ENCODE results near the gene IRF2. TPM values are rescaled to one million over a fixed set of nuclear protein-coding genes. Genes with fewer than 3 reads are reported as not detected.

The IRF2 gene
- total RNA-seq, 6 experiments from 2014 or later = 13.4 to 24.0 (median 19.7) TPM

DNA sequence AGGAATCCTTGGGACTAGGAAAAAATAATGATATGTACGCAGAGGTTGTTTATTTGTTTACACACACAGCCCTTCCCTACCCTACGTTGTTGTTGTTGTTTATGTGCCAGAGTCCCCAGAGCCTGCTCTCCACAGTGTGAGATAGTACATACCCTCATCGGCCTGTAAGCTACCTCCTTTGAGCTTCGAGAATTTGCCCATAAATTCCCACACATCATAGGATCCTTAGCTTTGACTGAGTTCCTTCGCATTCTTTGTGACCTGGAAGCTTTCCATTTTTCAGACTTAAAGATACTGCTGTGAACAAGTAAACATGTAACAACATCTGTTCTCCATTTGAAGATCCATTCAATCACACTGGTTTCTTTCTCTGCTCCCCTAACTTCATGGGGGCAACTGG is 114.5 kb downstream of the IRF2 start:
- H3K36me3 Mint-ChIP-seq (ENCODE audit: low read depth) = no peaks in the 10 kb centered on the region
- H3K27ac Mint-ChIP-seq = no peak overlapping the region
- no peak for DNase-seq
- no peak overlapping the region for H3K4me3 Mint-ChIP-seq
- H3K9me3 Mint-ChIP-seq = no peaks in the 10 kb centered on the region
- no peaks in the 10 kb centered on the region; the same call in 1 of the 2 replicates for H3K27me3 Mint-ChIP-seq (ENCODE audit: insufficient read depth)
- no peak for TF ChIP-seq CTCF (IDR thresholded peaks at IDR 0.05)
- H3K4me1 Mint-ChIP-seq (ENCODE audit: low read depth) = peaks cover 10% of the 10 kb centered on the region

DNA sequence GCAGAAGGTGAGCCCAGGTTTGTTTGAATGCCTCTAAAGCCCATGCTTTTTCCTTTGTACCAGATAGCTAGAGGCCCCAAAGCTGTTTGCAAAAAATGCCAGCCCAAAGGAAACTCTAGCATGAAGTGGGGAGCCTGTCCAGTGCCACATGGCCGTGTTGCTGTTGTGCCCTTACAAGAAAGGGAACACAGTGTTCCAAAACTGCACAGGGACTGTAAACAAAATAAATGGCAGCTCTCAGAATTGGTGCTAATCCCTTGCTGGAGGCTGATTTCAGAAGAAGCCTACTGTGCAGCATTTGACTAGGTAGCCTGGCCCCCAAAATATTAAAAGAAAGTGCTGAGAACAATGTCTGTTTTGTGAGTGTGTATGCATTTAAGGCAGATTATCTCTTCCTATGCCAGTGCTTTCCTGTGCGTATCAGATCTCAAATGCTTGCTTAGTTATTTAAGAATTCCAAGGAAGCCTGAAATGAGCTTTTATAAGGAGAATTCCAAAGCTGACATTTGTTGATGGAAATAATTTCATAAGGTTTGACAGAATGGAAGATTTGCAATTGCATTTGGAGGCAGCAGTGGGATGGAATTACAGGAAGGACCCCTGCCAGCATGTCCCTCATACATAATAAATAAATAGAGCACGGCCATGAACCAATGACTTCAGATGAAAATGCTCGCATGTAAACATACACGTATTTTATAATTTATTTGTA is 115.7 kb downstream of the IRF2 start:
- TF ChIP-seq CTCF (IDR thresholded peaks at IDR 0.05) = no peak
- no peak overlapping the region for H3K27ac Mint-ChIP-seq

GRCh38 chr4:184357772-184358171 is 116.6 kb downstream of the IRF2 start:
- Mint-ChIP-seq H3K4me1 (ENCODE audit: low read depth) (peaks cover 15% of the 10 kb centered on the region), H3K4me3 (no peak overlapping the region), H3K9me3 (no peaks in the 10 kb centered on the region), H3K36me3 (ENCODE audit: low read depth) (no peaks in the 10 kb centered on the region), H3K27ac (no peak overlapping the region), H3K27me3 (ENCODE audit: insufficient read depth) (no peaks in the 10 kb centered on the region; the same call in 1 of the 2 replicates)
- TF ChIP-seq CTCF (IDR thresholded peaks at IDR 0.05) = no peak
- DNase-seq = no peak

More for the DNA sequence above, 115.7 kb downstream of the IRF2 start:
- H3K36me3 Mint-ChIP-seq (ENCODE audit: low read depth) = no peaks in the 10 kb centered on the region
- H3K27me3 Mint-ChIP-seq (ENCODE audit: insufficient read depth) = no peaks in the 10 kb centered on the region; the same call in 1 of the 2 replicates
- DNase-seq = no peak
- H3K9me3 Mint-ChIP-seq = no peaks in the 10 kb centered on the region
- peaks cover 15% of the 10 kb centered on the region for H3K4me1 Mint-ChIP-seq (ENCODE audit: low read depth)
- H3K4me3 Mint-ChIP-seq = no peak overlapping the region

- peaks cover 15% of the 10 kb centered on the region for H3K4me1 Mint-ChIP-seq (ENCODE audit: low read depth)
- no peak for DNase-seq
- H3K27ac Mint-ChIP-seq = no peak overlapping the region
- no peaks in the 10 kb centered on the region; the same call in 1 of the 2 replicates for H3K27me3 Mint-ChIP-seq (ENCODE audit: insufficient read depth)
- H3K9me3 Mint-ChIP-seq = no peaks in the 10 kb centered on the region
- no peak for TF ChIP-seq CTCF (IDR thresholded peaks at IDR 0.05)
- H3K36me3 Mint-ChIP-seq (ENCODE audit: low read depth) = no peaks in the 10 kb centered on the region
- no peak overlapping the region for H3K4me3 Mint-ChIP-seq
Observed at GRCh38 chr4:184357165-184357564, 117.2 kb downstream of the IRF2 start.

DNA sequence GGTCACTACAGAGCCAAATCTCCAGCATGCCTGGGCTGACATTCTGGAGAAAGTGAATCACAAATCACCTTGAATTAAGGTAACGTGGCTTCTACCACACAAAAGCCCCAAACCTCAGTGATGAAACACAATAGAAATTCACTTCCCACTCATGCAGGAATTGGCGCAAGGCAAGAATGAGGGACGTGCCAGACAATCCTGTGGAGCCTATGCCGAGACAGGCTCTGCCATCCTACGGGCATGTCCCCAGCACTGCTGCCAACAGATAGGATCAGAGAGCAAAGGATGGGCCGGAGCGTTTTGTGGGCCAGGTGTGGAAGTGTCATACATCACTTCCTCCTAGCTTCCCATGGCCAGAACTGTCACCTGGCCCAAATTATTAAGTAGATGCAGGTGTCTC is 118.0 kb downstream of the IRF2 start:
- Mint-ChIP-seq H3K27ac (no peak overlapping the region), H3K4me1 (ENCODE audit: low read depth) (peaks cover 15% of the 10 kb centered on the region), H3K27me3 (ENCODE audit: insufficient read depth) (peaks cover 3% of the 10 kb centered on the region; the same call in 1 of the 2 replicates), H3K9me3 (no peaks in the 10 kb centered on the region), H3K36me3 (ENCODE audit: low read depth) (no peaks in the 10 kb centered on the region), H3K4me3 (no peak overlapping the region)
- no peak for DNase-seq
- no peak for TF ChIP-seq CTCF (IDR thresholded peaks at IDR 0.05)

All from HFFc6 (cell line).